HG03520 (cell line): Measurements from ENCODE around the gene LITAFD.

ENCODE experiments used
- ATAC-seq: cut with Tn5 transposase; IDR thresholded peaks from one replicate; pipeline ENCODE4 v1.9.1; 2021; ENCODE audit warnings: mild to moderate bottlenecking, moderate library complexity; ENCODE audit not compliant: unreplicated experiment

Gene LITAFD

DNA sequence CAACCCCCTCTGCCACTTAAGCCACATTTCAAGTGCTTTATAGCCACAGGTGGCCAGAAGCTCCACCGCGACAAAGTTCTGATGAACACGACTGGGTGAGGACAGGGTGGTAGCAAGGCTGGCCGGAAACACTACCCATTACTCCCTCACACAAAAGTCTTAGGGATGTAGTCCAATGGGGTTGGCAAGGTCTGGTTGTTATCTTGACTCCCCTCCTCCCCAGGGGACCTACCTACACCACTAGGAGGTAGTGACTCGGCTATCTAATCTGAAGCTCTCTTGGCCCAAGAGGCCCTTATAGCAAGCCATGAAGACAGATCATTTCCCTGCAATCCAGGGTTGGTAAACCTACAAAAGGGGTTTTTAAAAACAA is 8.4 kb downstream of the LITAFD start:
- ATAC-seq = no peak

DNA sequence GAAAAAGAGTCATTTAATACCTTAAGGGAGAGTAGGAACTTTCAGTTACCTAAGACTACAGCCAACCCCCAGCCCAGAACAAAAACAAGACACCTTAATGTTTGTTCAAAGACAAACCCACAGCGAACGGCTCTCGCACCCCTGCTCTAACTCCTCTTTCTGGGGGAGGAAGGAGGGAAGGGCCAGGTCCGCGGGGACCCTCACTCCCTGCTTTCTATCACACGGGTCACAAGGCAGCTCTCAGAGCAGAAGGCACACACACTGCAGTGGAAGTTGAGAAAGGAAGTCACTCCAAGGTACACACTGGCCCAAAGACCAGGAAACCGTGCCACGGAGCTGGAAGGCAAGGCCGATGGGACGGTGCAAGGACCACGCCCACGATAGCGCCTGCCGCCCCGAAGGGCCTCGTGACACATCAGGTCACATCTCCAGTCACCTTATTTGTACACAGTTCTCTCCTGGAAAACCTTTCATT is 10.0 kb downstream of the LITAFD start:
- peak; percentile 16 for ATAC-seq

DNA sequence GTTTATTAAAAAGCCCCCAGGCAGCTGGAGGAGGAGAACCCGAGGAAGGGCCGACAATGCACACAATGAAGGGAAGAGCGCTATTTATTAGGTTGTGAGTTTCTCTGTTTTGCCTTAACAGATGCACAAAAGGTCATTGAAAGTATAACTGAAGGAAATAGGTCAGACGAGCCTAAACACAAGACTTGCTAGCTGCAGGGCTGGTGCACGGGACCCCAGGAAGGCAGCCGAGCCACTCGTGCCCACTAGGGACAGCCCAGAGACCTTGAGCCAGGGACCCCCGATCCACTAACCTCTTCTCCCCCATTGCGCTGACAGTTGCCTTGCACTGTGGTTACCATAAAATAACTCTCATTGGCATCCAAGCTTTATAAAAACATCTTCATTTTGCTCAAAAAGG is 11.3 kb downstream of the LITAFD start:
- no peak for ATAC-seq

DNA sequence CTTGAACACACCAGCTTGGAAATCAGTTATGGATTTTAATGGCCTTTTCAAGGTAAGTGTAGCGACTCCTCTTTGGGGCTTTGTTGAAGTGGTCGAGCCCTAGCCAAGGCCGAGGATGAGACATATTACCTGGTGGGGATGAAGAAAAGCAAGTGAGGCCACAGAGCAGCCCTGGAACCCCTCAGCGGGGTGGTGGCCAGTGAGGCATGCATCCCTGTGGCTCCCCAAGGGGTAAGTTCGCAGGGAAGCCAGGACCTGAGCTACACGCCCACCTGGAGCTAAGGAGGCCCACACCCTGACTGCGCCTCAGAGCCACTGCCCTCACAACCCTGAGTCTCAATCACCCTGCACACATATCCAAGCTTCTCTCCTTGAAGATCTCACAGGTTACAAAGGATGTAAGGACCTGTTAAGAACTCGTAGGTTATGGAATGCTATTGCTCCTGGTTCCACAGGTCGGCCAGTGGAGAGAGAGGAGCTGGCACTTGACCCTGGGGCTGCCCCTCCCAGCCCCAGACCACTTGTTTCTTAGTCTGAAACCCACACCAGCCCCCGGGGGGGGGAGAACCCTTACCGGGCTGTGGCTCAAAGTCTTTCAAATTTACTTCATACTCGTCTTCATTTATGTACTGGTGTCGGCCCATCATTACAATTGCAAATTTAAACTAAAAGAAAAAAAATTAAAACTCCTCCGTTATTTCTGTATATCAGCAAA is 12.0 kb downstream of the LITAFD start:
- ATAC-seq = no peak

DNA sequence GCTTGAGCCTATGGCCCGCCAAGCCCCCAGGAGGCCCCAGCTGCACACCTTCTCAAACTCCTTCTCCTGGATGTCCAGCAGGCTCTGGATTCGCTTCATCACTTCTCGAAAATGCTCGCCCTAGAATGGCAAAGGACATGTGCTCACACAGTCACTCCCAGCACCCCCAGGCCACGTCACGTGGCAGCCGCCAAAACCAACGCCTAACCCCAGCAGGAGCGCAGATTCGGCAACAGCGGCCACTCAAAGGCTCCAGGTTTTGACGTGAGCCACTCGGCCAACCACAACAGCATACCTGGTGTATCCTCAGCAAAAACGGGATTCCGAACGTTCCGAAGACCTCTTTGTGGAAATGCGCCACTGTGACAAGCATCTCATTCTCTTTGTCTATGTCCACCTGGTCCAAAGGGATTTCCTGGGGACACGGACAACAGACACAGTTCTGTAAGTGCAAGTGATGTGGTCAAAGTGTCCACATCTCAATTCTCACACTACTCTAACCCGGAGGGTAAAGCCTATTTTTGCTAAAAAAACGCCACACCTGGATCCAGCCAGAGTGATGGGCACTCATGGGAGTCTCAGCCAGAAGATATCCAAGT is 12.7 kb downstream of the LITAFD start:
- no peak for ATAC-seq

DNA sequence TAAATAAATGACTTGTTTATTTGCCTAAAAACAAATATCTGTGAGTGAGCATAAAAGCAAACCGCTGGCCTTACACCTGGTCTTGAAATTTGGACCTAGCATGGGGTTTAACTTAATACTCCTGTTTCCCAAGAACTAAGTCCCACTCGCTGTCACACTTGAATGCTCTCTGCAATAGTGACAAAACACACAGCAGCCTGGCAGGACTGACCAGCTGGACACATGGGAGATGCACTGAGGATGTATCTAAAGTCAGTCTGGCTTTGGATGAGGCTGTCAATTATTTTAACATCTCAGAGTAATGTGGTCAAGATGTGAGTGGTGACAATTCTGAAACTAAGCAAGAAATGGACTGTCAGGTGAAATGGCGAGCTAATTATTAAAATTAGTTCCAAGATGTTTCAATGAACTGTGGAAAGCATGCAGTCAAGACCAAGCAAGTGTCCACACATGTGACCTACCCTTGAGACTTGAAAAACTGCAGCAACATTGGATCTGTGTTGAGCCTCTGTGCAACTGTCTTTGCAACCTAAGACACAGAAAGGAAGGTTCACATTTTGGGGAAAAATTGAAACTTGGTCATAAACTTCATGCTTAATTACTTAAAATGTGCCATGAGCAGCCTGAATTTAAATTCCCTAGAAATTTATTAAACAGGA is 16.6 kb downstream of the LITAFD start:
- no peak for ATAC-seq

DNA sequence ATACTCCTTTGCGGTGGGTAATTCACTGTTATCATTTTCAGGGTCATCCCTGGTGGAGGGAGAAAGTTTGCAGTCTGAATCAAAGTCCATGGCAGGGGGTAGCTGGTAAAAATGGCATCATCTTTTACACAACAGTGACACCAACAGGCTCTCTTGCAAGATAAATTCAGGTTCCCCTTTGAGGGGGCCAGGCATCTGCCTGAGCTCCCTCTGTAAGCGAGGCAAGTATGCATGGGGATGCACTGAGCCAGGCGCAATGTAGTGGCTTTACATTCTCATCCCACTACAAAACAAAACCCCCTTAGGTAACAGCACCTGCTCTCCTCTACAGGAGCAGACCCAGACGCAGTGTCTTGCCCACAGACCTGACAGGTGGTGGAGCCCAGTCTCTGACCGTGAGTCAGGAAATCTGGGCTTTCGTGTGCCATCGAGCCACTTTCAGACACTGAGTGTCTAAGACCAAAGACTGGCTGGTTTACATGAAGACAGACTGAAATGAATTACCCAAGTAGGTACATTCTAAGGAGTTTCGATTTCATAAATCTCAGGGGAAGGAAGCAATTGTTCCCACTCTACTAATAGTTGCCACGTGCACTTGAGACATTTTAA is 17.7 kb downstream of the LITAFD start:
- ATAC-seq = no peak

DNA sequence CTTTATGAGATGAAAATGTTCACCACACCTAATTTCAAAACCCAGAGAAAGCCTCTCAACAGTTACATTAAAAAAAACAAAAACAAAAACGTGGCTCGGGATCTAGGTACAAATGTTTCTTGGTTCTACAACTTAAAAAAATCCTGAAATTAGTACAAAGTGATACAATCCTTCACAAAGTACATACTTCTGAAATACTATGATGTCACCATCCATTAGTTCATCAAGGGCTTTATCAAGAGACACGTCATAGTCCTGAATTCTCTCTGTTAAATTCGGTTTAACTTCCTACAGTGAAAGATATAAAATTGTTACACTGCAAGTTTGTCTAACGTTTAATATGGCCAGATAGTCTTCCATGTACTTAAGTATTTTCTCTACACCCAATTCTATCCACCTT is 18.2 kb downstream of the LITAFD start:
- ATAC-seq = no peak

DNA sequence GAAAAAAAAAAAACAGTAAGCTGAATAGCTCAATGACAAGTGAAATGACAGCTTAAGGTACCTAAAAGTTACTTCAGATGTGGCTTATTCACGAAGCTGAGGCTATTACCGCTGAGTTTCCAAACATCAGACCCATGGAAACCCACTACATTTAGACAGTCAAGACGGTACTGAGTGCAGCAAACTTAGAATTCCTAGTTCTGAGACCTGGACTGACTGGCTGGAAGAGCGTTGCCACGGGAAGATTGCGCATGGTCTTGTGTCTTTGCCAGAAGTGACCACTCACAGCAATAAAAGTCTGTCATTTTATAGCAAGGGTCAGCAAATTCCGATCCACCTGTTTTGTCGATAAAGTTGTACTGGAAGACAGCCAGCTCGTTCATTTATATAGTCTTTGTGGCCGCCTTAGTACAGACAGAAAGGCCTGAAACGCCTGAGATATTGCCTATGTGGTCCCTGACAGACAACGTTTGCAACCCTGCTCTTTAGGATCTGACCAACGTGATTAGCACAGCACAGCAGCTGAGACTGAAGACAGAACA is 19.2 kb downstream of the LITAFD start:
- ATAC-seq = no peak

DNA sequence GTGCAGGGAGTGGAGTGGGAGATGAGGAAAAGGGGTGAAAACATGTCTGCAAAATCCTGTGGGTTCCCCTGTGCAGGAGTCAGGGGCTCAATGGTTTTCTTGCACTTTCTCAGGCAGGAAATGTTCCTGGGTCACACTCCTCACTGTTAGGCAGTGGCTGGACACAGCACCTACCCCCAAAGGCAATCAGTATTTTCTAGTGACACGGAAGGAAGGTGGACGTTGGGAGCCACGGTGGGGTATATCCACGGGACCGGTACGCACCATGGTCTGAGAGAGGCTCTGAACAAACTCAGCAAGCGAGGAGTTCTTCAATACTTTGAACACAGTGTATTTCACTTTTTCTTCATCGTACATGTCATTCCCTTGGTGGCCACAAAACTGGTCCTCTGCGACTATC is 20.9 kb downstream of the LITAFD start:
- ATAC-seq = no peak

DNA sequence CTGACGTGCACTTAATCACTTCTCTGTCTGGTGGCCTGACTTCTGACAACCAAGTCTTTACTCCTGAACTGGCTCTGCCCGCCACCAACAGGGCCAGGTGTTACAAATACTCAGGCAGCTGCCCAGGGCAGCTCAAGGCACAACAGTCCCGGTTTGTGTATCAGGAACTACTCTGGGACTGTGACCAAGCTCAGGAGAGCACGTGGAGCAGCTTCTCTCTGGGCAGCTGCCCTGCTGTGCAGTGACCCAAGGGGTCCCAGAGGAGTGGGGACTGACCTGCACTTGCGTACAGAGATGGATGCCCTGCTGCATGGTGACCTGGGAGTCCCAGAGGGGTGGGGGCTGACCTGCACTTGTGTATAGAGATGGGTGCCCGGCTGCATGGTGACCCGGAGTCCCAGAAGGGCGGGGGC is 21.9 kb downstream of the LITAFD start:
- no peak for ATAC-seq

DNA sequence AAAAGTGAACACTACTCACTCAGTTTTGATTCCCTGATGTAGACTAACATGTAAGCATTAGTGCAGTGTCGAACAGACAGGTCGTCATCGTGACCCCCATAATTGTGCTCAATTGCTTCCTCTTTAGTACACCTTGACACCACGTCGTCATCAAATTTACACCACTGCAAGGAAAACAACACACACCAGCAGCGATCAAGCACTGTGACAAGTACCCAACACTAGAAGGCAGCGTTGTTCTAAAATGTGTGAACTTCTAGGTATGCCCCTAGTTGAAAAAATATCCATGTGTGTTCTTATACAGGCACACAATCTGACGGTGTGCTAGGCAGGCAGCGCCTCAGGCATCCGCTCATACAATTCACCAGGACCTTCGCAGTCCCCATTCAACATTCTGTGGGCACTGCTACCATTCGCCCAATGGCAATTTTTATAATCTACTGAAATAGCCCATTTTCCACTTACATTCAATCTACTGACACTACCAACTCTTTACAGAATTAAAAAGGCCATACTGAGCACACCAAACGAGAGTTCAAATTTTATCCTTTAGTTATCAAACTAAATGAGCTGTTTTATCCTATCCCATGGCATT is 23.1 kb downstream of the LITAFD start:
- ATAC-seq = no peak

DNA sequence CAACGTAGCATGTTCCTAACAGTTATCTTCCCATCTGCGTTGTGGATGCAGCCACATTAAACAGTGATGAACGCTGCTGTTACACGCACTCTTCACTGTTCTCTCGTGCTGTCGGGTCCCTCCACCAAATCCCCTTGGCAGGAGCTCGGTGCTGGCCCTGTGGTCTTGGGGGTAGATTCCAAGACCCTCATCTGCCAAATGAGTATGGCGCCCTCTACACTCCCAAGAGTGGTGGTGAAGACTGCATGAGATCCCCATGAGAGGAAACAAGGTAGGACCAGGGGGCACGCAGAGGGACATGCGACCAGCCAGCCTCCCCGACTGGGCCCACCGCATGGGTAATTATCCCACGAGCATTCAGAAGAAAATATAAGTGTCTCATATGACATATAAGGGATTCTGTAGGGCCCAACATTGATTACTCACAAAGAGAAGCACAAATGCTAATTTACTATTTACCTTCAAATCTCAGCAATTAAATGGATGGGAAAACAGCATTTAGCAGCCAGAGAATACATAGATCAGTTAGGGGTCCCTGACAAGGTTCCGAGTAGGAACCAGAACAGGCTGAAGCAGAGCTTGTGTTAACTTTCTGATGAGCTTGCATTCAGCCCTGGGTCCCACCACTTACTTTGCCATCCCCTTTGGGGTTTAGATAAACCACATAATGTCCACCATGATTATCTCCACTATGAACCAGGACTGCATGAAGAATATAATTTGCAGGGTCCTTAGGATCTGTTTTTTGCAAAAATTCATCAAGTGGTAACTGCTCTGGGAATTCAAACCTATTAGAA is 23.8 kb downstream of the LITAFD start:
- no peak for ATAC-seq

DNA sequence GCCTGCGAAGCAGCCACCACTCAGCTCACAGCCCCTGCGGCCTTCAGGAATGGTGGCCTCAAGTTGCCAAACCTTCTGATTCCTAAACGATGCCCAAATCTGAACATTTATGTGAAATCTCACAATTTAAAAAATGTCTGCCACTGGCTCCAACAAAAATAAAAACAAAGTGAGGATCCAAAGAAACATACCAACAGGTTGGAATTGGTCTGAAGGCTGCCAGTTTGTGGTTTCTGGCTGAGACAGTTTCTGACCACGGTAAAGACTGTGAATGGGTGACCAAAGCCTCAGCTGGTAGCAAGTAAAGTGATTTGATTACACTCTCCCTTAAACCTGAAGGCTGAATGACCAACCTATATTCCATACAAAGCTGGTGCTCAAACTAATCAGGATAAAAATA is 24.9 kb downstream of the LITAFD start:
- ATAC-seq = no peak

DNA sequence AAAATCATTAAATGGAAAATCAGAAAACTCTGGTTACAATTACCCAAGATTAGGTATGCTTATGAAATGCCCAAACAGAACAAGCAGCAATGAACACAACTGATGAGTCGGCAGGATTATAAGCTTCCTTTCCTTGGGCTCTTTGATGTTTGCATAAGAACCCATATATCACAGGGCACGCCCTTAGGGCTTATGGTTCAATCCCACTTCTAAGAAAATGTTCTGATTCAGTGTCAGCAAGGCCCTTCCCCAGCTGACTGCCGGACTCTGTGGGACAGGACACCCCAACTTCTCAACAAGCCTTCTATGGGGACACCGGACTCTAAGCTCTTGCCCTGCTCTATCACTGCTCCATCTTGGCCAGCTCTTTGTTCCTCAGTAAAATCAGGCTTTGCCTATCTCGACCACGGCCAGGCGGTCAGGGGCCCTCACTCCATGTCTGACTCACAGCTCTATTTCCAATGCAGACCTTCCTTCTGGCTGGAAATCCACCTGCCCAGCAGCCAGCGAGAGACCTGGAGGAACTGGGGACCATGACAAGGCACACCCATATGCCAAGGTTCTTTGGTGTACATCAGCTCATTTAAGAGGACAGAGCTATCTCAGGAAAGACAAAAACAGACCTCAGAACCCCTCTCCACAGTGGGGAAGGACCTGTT is 26.8 kb downstream of the LITAFD start:
- ATAC-seq = no peak

DNA sequence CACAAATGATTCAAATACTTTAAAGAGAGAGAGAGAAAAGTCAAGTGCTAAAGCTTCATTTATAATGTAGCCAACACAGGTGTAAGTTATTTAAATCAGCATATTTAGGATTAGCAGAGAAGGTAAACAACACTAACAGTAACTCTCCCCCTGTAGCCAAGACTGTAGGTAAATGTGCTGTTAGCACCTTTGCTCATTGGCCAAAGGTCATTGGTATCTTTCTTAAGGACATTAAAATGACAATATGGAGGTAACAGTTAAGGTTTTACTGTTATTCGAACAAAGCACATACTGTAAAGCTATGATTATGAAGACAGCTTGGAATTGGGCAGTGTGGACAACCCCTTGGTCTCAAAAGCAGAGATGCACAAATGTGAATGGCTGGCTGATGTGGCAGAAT is 28.7 kb downstream of the LITAFD start:
- no peak for ATAC-seq

DNA sequence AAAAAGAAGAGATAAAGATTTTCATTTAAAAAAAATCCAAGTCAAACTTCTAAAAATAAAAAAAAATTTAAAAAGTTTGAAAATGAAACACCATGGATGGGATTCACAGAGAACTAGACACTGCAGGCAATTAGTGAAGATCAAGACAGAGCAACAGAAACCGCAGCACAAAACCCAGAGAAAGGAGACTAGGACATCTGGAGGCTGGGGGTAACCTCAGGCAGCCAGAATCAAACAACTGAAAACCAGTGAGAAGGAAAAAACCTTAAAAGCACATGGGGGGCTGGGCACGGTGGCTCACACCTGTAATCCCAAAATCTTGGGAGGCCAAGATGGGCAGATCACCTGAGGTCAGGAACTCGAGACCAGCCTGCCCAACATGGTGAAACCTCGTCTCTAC is 30.6 kb downstream of the LITAFD start:
- no peak for ATAC-seq

DNA sequence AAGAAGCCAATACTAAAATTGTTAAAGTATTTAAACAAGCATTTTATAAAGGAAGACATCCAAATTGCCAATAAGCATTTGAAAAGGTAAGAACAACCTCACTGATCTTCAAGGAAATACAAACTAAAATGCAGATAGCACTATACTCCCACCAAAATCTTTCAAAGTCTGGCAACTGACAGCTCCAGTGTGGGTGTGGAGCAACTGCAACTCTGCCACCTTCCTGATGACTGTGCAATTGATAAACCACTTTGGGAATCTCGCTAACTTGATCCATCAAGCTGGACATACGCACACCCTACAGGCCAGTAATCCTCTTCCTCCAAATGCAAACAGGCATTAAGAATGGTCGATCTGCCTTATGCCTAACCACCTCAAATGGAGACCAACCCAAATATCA is 31.9 kb downstream of the LITAFD start:
- no peak for ATAC-seq

DNA sequence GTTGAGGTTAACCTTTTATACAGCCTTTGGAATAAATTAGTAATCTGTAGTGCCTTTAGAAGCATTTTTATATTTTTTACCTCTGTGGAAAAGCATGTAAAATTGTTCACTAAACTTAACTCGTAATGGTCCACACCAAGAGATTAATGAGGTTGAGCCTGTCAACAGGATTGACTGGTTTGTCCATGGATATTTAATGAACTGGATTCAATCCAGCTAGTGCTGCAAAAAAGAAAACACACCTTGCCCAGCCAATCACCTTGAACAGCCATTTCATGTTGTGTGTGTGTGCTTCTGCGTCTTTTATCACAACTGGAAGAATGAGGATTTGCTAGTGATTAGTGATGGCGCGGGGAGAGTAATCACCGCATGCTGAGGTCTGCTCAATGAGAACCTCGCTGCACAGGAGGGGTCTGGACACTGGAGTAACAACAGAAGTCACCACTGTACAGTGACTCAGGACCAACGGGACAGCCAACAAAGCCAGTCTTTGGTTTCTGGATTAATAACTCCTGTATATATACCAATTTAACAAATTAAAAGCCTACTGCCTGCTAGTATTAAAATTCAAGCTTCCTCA is 33.7 kb downstream of the LITAFD start:
- no peak for ATAC-seq
